Muscle of arm (tissue), 12 donors: Measurements from ENCODE around the gene CABLES2. TPM values are rescaled to one million over a fixed set of nuclear protein-coding genes. Genes with fewer than 3 reads are reported as not detected.
"Not testable (repeated sequence)": the region's sequence is repeated elsewhere in the genome, so short reads cannot be mapped to it uniquely, and the experiment has no call there.

Experiments used
- DNase-seq: peaks from one replicate; pipeline ENCODE4 v3.0.0-alpha.2; 2013
- polyA plus RNA-seq, 12 donors: library from polyadenylated mRNA; unstranded; fragments of 120-200 nt; gene quantifications; one replicate each; pipeline ENCODE4 v1.2.1, GENCODE V29; 2013; ENCODE audit not compliant: insufficient read length in 12 of 12

Gene CABLES2
- polyA plus RNA-seq, 12 donors, result 4.1 to 10.6 (median 5.1) TPM; not detected in 1

GRCh38 chr20:62437927-62438326 lies 30.8 kb upstream of the CABLES2 start:
- peak; percentile 33 for DNase-seq

GRCh38 chr20:62437496-62437895 lies 30.4 kb upstream of the CABLES2 start:
- no peak for DNase-seq

GRCh38 chr20:62436692-62437091 lies 29.6 kb upstream of the CABLES2 start:
- DNase-seq, result no peak

- DNase-seq, result no peak
Observed at GRCh38 chr20:62433658-62434497, 26.8 kb upstream of the CABLES2 start.

GRCh38 chr20:62430866-62431447 lies 23.9 kb upstream of the CABLES2 start:
- DNase-seq, result no peak

GRCh38 chr20:62430311-62430853 lies 23.3 kb upstream of the CABLES2 start:
- no peak for DNase-seq

- DNase-seq, result no peak
Observed at GRCh38 chr20:62429455-62430310, 22.6 kb upstream of the CABLES2 start.

- DNase-seq, result no peak
Observed at GRCh38 chr20:62428396-62429295, 21.6 kb upstream of the CABLES2 start.

- no peak for DNase-seq
Observed at GRCh38 chr20:62428002-62428372, 20.9 kb upstream of the CABLES2 start.

GRCh38 chr20:62427172-62428001 lies 20.3 kb upstream of the CABLES2 start, which contains the start of gene RBBP8NL:
Gene RBBP8NL (minus strand): TSS chr20:62427539. CDS start chr20:62419647, 7,892 bp downstream.
- no peak for DNase-seq

GRCh38 chr20:62426699-62427131 lies 19.6 kb upstream of the CABLES2 start:
- DNase-seq, result no peak

GRCh38 chr20:62426059-62426348 lies 18.9 kb upstream of the CABLES2 start:
- DNase-seq, result not testable (repeated sequence)

GRCh38 chr20:62425281-62426058 lies 18.4 kb upstream of the CABLES2 start:
- DNase-seq, result no peak

GRCh38 chr20:62424249-62425107 lies 17.4 kb upstream of the CABLES2 start:
- DNase-seq, result no peak

- DNase-seq, result no peak
Observed at GRCh38 chr20:62423326-62423706, 16.2 kb upstream of the CABLES2 start.

GRCh38 chr20:62422636-62423325 lies 15.7 kb upstream of the CABLES2 start:
- DNase-seq, result no peak

GRCh38 chr20:62421716-62421990 lies 14.6 kb upstream of the CABLES2 start:
- no peak for DNase-seq
